Right atrium auricular region (tissue), 2 donors: ENCODE measurements around the gene KDM4B. TPM values are rescaled to one million over a fixed set of nuclear protein-coding genes. Genes with fewer than 3 reads are reported as not detected.

Source experiments
- DNase-seq: peaks from one replicate; pipeline ENCODE4 v3.0.0-alpha.2; 2019; ENCODE audit warnings: low spot score
- H3K27ac ChIP-seq, 2 donors: fragments of 200-600 bp; sonication (generic); 1 replicate in 1 of 2; 2 replicates in 1 of 2; pipeline ENCODE4 v1.5.1; 2016 to 2019
- H3K27me3 ChIP-seq, 2 donors: fragments of 200-600 bp; sonication (generic); one replicate each; pipeline versions ENCODE4 v1.5.1 to v1.6.0; 2017 to 2019
- H3K36me3 ChIP-seq: fragments of 200-600 bp; sonication (generic); one replicate; pipeline ENCODE4 v1.5.1; 2016
- H3K4me1 ChIP-seq, 2 donors: fragments of 200-600 bp; sonication (generic); one replicate each; pipeline versions ENCODE4 v1.5.1 to v1.6.0; 2017 to 2019
- H3K4me3 ChIP-seq, 2 donors: fragments of 200-600 bp; sonication (generic); 1 replicate in 1 of 2; 2 replicates in 1 of 2; pipeline ENCODE4 v1.5.1; 2017 to 2019; ENCODE audit warnings: mild to moderate bottlenecking in 1 of 2, moderate library complexity in 1 of 2
- H3K9me3 ChIP-seq, 2 donors: fragments of 200-600 bp; sonication (generic); one replicate each; pipeline ENCODE4 v1.5.1; 2019
- total RNA-seq, 2 donors: library from RNA; depleted of rRNA; stranded (reverse); fragments of >200 nt; gene quantifications; one replicate each; pipeline ENCODE4 v1.1.0, GENCODE V29; 2016
- TF ChIP-seq, protein P1 (sequence below), 2 donors: fragments of 200-600 bp; sonication (generic); IDR thresholded peaks; one replicate each; pipeline ENCODE4 v1.5.1; 2019; ENCODE audit warnings: antibody characterized with exemption in 2 of 2

KDM4B gene
- total RNA-seq, 2 donors from 2014 or later, result 17.6 to 26.0 TPM

- no peak for DNase-seq
- no peaks in the 10 kb centered on the region for H3K9me3 ChIP-seq
- no peak overlapping the region for H3K27ac ChIP-seq
- TF ChIP-seq, protein P1, sequence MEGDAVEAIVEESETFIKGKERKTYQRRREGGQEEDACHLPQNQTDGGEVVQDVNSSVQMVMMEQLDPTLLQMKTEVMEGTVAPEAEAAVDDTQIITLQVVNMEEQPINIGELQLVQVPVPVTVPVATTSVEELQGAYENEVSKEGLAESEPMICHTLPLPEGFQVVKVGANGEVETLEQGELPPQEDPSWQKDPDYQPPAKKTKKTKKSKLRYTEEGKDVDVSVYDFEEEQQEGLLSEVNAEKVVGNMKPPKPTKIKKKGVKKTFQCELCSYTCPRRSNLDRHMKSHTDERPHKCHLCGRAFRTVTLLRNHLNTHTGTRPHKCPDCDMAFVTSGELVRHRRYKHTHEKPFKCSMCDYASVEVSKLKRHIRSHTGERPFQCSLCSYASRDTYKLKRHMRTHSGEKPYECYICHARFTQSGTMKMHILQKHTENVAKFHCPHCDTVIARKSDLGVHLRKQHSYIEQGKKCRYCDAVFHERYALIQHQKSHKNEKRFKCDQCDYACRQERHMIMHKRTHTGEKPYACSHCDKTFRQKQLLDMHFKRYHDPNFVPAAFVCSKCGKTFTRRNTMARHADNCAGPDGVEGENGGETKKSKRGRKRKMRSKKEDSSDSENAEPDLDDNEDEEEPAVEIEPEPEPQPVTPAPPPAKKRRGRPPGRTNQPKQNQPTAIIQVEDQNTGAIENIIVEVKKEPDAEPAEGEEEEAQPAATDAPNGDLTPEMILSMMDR (IDR thresholded peaks at IDR 0.05), result no peak
- peaks cover 15% of the 10 kb centered on the region for H3K36me3 ChIP-seq
- H3K4me3 ChIP-seq, result no peak overlapping the region
- H3K27me3 ChIP-seq, result no peaks in the 10 kb centered on the region
- peaks cover 0 to 4% of the 10 kb centered on the region in 2 donors for H3K4me1 ChIP-seq
These were observed 151.4 kb downstream of the KDM4B start for GRCh38 chr19:5120321-5120720.

- Histone ChIP-seq H3K9me3 (no peaks in the 10 kb centered on the region), H3K27me3 (no peaks in the 10 kb centered on the region), H3K4me1 (peaks cover 0 to 6% of the 10 kb centered on the region in 2 donors), H3K36me3 (peaks cover 15% of the 10 kb centered on the region), H3K27ac (no peak overlapping the region), H3K4me3 (no peak overlapping the region)
- no peak for DNase-seq
- TF ChIP-seq, protein P1 (IDR thresholded peaks at IDR 0.05), result no peak
These were observed 151.9 kb downstream of the KDM4B start for GRCh38 chr19:5120833-5121232.

GRCh38 chr19:5121266-5122120, 152.6 kb downstream of the KDM4B start:
- Histone ChIP-seq H3K27me3 (no peaks in the 10 kb centered on the region), H3K4me3 (no peak overlapping the region), H3K36me3 (peaks cover 15% of the 10 kb centered on the region), H3K4me1 (peaks cover 0 to 13% of the 10 kb centered on the region in 2 donors), H3K9me3 (no peaks in the 10 kb centered on the region), H3K27ac (no peak overlapping the region)
- no peak for DNase-seq
- TF ChIP-seq, protein P1 (IDR thresholded peaks at IDR 0.05), result no peak

GRCh38 chr19:5122121-5122400, 153.1 kb downstream of the KDM4B start:
- H3K27ac ChIP-seq, result no peak overlapping the region
- TF ChIP-seq, protein P1 (IDR thresholded peaks at IDR 0.05), result no peak
- H3K4me3 ChIP-seq, result no peak overlapping the region
- no peak for DNase-seq
- H3K9me3 ChIP-seq, result no peaks in the 10 kb centered on the region
- H3K27me3 ChIP-seq, result no peaks in the 10 kb centered on the region
- H3K4me1 ChIP-seq, result peaks cover 0 to 18% of the 10 kb centered on the region in 2 donors
- H3K36me3 ChIP-seq, result peaks cover 15% of the 10 kb centered on the region

GRCh38 chr19:5122671-5123409, 153.9 kb downstream of the KDM4B start:
- Histone ChIP-seq H3K4me3 (no peak overlapping the region), H3K27ac (no peak overlapping the region), H3K9me3 (no peaks in the 10 kb centered on the region), H3K36me3 (peaks cover 15% of the 10 kb centered on the region), H3K4me1 (peaks cover 0 to 26% of the 10 kb centered on the region in 2 donors), H3K27me3 (no peaks in the 10 kb centered on the region)
- no peak for DNase-seq
- TF ChIP-seq, protein P1 (IDR thresholded peaks at IDR 0.05), result no peak
